Neural cell (in vitro differentiated cells): Measurements from ENCODE around the gene S100A5. TPM values are rescaled to one million over a fixed set of nuclear protein-coding genes. Genes with fewer than 3 reads are reported as not detected.
"Not testable (repeated sequence)": the region's sequence is repeated elsewhere in the genome, so short reads cannot be mapped to it uniquely, and the experiment has no call there.

ENCODE experiments used
- H2AFZ ChIP-seq: fragments of 200-600, 300-800 bp; sonication (generic), shearing (Covaris generic); 2 replicates; pipeline ENCODE4 v1.6.0; 2014; ENCODE audit warnings: low read depth, mild to moderate bottlenecking, antibody characterized with exemption, low read length, moderate library complexity
- H3F3A ChIP-seq: fragments of 200-600 bp; shearing (Covaris generic); 2 replicates; pipeline ENCODE4 v1.6.1; 2016; ENCODE audit warnings: mild to moderate bottlenecking, moderate library complexity, mixed read lengths, antibody characterized with exemption, low read length; ENCODE audit not compliant: insufficient read depth, poor library complexity, severe bottlenecking
- H3K27ac ChIP-seq: fragments of 200-600, 300-800 bp; sonication (generic), shearing (Covaris generic); 2 replicates; pipeline ENCODE4 v1.5.1; 2014; ENCODE audit warnings: mild to moderate bottlenecking, low read length, moderate library complexity
- H3K27me3 ChIP-seq: fragments of 300-800, 200-600 bp; sonication (generic), shearing (Covaris generic); 2 replicates; pipeline ENCODE4 v1.6.0; 2014; ENCODE audit warnings: mild to moderate bottlenecking, low read depth, low read length, moderate library complexity; ENCODE audit not compliant: insufficient read depth
- H3K36me3 ChIP-seq: fragments of 300-800, 200-600 bp; sonication (generic), shearing (Covaris generic); 2 replicates; pipeline ENCODE4 v1.5.1; 2014; ENCODE audit warnings: mild to moderate bottlenecking, antibody characterized with exemption, low read length, moderate library complexity; ENCODE audit not compliant: insufficient read depth
- H3K4me2 ChIP-seq: fragments of 300-800, 200-600 bp; sonication (generic), shearing (Covaris generic); 2 replicates; pipeline ENCODE4 v1.6.0; 2014; ENCODE audit warnings: mild to moderate bottlenecking, low read length
- H3K4me3 ChIP-seq: fragments of 300-800, 200-600 bp; sonication (generic), shearing (Covaris generic); 2 replicates; pipeline ENCODE4 v1.5.1; 2014; ENCODE audit warnings: mild to moderate bottlenecking, low read length, moderate library complexity
- H3K79me2 ChIP-seq: fragments of 200-600 bp; shearing (Covaris generic); replicated peaks from 2 replicates; pipeline ENCODE4 v1.6.0; 2014; ENCODE audit warnings: mild to moderate bottlenecking, low read length, moderate library complexity; ENCODE audit not compliant: insufficient read depth
- H3K9ac ChIP-seq: fragments of 300-800, 200-600 bp; sonication (generic), shearing (Covaris generic); 2 replicates; pipeline ENCODE4 v1.6.1; 2016; ENCODE audit warnings: mild to moderate bottlenecking, low read length, mixed read lengths
- H3K9me2 ChIP-seq: fragments of 200-600 bp; shearing (Covaris generic); 2 replicates; pipeline ENCODE4 v1.6.1; 2016; ENCODE audit warnings: mild to moderate bottlenecking, low read length, mixed read lengths; ENCODE audit not compliant: insufficient read depth
- H3K9me3 ChIP-seq: fragments of 200-600, 300-800 bp; sonication (generic), shearing (Covaris generic); 2 replicates; pipeline ENCODE4 v1.6.1; 2016; ENCODE audit warnings: mild to moderate bottlenecking, mixed run types, low read length, moderate library complexity, mixed read lengths
- H4K20me1 ChIP-seq: fragments of 200-600 bp; shearing (Covaris generic); 2 replicates; pipeline ENCODE4 v1.6.1; 2016; ENCODE audit warnings: mild to moderate bottlenecking, mixed run types; ENCODE audit not compliant: insufficient read depth
- EP300 ChIP-seq: fragments of 450-650 bp; conservative IDR thresholded peaks from 2 replicates; pipeline ENCODE4 v1.6.1; 2014; ENCODE audit warnings: antibody characterized with exemption, mild to moderate bottlenecking, moderate library complexity; ENCODE audit not compliant: poor library complexity, severe bottlenecking
- EZH2 ChIP-seq: fragments of 200-600, 300-800 bp; shearing (Covaris generic), sonication (generic); IDR thresholded peaks from 2 replicates; pipeline ENCODE4 v1.6.1; 2014; ENCODE audit warnings: antibody characterized with exemption, low read length, borderline replicate concordance, mild to moderate bottlenecking; ENCODE audit not compliant: insufficient read depth, poor library complexity, severe bottlenecking
- MXI1 ChIP-seq: fragments of 450-650 bp; conservative IDR thresholded peaks from 2 replicates; pipeline ENCODE4 v1.6.1; 2014; ENCODE audit warnings: antibody characterized with exemption, mild to moderate bottlenecking; ENCODE audit not compliant: poor library complexity, severe bottlenecking
- POLR2AphosphoS5 ChIP-seq: IDR thresholded peaks from 2 replicates; pipeline ENCODE4 v1.6.1; 2012
- RAD21 ChIP-seq: fragments of 450-650 bp; conservative IDR thresholded peaks from 2 replicates; pipeline ENCODE4 v1.6.1; 2014; ENCODE audit warnings: antibody characterized with exemption, mild to moderate bottlenecking, moderate library complexity
- SMC3 ChIP-seq: fragments of 450-650 bp; conservative IDR thresholded peaks from 2 replicates; pipeline ENCODE4 v1.6.1; 2014; ENCODE audit warnings: antibody characterized with exemption, mild to moderate bottlenecking, moderate library complexity; ENCODE audit not compliant: poor library complexity
- TAF1 ChIP-seq: IDR thresholded peaks from 2 replicates; pipeline ENCODE4 v1.6.1; 2012; ENCODE audit warnings: low read depth
- polyA plus RNA-seq: library from polyadenylated mRNA; depleted of rRNA; stranded (reverse); fragments of >200 nt; gene quantifications from 2 replicates; pipeline ENCODE4 v1.2.3, GENCODE V29; 2014
- TF ChIP-seq, protein P1 (sequence below): fragments of 450-650 bp; IDR thresholded peaks from 2 replicates; pipeline ENCODE4 v1.5.1; 2014; ENCODE audit warnings: antibody characterized with exemption, mild to moderate bottlenecking, moderate library complexity; ENCODE audit not compliant: poor library complexity, severe bottlenecking
- TF ChIP-seq, protein P2 (sequence below): IDR thresholded peaks from 2 replicates; pipeline ENCODE4 v1.6.1; 2012; ENCODE audit warnings: borderline replicate concordance

The S100A5 gene
- polyA plus RNA-seq, 1 donor from 2014 or later = not detected

DNA sequence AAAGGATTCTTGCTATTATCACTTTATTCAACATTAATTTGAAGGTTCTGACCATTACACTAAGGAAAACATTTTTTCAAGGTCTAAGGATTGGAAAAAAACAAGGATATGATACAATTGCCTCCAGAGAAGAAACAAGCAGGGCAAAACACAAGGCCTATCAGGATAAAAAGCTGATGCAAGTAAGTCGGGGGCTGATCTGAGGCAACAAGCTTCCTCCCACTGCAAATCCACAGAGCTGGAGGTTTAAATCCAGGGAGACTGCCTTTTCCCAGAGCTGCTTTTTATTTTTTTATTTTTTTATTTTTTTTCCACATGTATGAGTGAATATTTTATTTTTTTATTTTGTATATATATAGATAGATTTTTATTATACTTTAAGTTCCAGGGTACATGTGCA, 44.3 kb upstream of the S100A5 start:
- Histone ChIP-seq H3K9me2 (no peaks in the 10 kb centered on the region), H3F3A (no peaks in the 10 kb centered on the region), H3K36me3 (no peaks in the 10 kb centered on the region), H3K4me2 (no peak overlapping the region), H3K27ac (no peak overlapping the region), H3K9ac (no peak overlapping the region), H3K4me3 (no peak overlapping the region), H3K27me3 (no peaks in the 10 kb centered on the region), H4K20me1 (no peaks in the 10 kb centered on the region), H3K79me2 (no peaks in the 10 kb centered on the region), H3K9me3 (no peaks in the 10 kb centered on the region), H2AFZ (no peak overlapping the region)
- TF ChIP-seq TAF1 (no peak), POLR2AphosphoS5 (no peak), MXI1 (no peak), EZH2 (no peak), EP300 (no peak), SMC3 (no peak), RAD21 (no peak)
- TF ChIP-seq, protein P1, sequence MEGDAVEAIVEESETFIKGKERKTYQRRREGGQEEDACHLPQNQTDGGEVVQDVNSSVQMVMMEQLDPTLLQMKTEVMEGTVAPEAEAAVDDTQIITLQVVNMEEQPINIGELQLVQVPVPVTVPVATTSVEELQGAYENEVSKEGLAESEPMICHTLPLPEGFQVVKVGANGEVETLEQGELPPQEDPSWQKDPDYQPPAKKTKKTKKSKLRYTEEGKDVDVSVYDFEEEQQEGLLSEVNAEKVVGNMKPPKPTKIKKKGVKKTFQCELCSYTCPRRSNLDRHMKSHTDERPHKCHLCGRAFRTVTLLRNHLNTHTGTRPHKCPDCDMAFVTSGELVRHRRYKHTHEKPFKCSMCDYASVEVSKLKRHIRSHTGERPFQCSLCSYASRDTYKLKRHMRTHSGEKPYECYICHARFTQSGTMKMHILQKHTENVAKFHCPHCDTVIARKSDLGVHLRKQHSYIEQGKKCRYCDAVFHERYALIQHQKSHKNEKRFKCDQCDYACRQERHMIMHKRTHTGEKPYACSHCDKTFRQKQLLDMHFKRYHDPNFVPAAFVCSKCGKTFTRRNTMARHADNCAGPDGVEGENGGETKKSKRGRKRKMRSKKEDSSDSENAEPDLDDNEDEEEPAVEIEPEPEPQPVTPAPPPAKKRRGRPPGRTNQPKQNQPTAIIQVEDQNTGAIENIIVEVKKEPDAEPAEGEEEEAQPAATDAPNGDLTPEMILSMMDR = no peak
- TF ChIP-seq, protein P2, sequence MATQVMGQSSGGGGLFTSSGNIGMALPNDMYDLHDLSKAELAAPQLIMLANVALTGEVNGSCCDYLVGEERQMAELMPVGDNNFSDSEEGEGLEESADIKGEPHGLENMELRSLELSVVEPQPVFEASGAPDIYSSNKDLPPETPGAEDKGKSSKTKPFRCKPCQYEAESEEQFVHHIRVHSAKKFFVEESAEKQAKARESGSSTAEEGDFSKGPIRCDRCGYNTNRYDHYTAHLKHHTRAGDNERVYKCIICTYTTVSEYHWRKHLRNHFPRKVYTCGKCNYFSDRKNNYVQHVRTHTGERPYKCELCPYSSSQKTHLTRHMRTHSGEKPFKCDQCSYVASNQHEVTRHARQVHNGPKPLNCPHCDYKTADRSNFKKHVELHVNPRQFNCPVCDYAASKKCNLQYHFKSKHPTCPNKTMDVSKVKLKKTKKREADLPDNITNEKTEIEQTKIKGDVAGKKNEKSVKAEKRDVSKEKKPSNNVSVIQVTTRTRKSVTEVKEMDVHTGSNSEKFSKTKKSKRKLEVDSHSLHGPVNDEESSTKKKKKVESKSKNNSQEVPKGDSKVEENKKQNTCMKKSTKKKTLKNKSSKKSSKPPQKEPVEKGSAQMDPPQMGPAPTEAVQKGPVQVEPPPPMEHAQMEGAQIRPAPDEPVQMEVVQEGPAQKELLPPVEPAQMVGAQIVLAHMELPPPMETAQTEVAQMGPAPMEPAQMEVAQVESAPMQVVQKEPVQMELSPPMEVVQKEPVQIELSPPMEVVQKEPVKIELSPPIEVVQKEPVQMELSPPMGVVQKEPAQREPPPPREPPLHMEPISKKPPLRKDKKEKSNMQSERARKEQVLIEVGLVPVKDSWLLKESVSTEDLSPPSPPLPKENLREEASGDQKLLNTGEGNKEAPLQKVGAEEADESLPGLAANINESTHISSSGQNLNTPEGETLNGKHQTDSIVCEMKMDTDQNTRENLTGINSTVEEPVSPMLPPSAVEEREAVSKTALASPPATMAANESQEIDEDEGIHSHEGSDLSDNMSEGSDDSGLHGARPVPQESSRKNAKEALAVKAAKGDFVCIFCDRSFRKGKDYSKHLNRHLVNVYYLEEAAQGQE = no peak

DNA sequence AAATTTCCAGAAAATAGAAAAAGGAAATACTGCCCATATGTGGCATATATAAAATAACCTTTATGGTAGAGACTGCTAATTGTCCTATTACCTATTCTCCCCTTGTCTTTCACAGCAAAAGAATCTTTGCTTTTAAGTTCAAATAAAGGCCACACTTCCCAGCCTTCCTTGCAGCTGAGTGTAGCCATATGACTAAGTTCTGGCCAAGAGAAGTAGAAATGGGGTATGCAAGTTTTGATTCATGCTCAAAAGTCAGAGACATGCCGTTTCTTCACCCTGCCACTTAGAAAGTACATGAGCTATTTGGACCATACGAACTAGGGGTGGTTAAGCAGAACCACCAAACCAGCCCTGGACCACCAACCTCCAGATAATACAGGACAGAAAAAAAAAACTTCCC, 43.2 kb upstream of the S100A5 start:
- Histone ChIP-seq H3K27ac (no peak overlapping the region), H3K27me3 (no peaks in the 10 kb centered on the region), H4K20me1 (no peaks in the 10 kb centered on the region), H3K4me3 (no peak overlapping the region), H3K79me2 (no peaks in the 10 kb centered on the region), H3K9me3 (no peaks in the 10 kb centered on the region), H3K4me2 (no peak overlapping the region), H3F3A (no peaks in the 10 kb centered on the region), H2AFZ (no peak overlapping the region), H3K9ac (no peak overlapping the region), H3K36me3 (no peaks in the 10 kb centered on the region), H3K9me2 (no peaks in the 10 kb centered on the region)
- TF ChIP-seq, protein P1 = no peak
- TF ChIP-seq SMC3 = no peak
- TF ChIP-seq EP300 = no peak
- no peak for TF ChIP-seq MXI1

DNA sequence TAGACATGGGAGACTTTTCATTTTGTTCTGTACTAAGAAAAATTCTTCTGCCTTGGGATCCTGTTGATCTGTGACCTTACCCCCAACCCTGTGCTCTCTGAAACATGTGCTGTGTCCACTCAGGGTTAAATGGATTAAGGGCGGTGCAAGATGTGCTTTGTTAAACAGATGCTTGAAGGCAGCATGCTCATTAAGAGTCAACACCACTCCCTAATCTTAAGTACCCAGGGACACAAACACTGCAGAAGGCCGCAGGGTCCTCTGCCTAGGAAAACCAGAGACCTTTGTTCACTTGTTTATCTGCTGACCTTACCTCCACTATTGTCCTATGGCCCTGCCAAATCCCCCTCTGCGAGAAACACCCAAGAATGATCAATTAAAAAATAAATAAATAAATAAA, 42.8 kb upstream of the S100A5 start:
- not testable (repeated sequence) for H3K27ac ChIP-seq, H2AFZ ChIP-seq, H3K36me3 ChIP-seq, H3K9me3 ChIP-seq, H3K4me2 ChIP-seq, H3F3A ChIP-seq, H3K79me2 ChIP-seq, H3K9me2 ChIP-seq, H3K27me3 ChIP-seq, H4K20me1 ChIP-seq, H3K9ac ChIP-seq, H3K4me3 ChIP-seq

DNA sequence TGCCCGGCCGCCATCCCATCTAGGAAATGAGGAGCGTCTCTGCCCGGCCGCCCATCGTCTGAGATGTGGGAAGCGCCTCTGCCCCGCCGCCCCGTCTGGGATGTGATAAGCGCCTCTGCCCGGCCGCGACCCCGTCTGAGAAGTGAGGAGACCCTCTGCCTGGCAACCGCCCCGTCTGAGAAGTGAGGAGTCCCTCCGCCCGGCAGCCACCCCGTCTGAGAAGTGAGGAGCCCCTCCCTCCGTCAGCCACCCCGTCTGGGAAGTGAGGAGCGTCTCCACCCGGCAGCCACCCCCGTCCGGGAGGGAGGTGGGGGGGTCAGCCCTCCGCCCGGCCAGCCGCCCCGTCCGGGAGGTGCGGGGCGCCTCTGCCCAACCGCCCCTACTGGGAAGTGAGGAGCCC, 42.1 kb upstream of the S100A5 start:
- not testable (repeated sequence) for H3F3A ChIP-seq, H3K36me3 ChIP-seq, H3K9me3 ChIP-seq, H3K27me3 ChIP-seq, H3K4me3 ChIP-seq, H3K9ac ChIP-seq, H3K79me2 ChIP-seq, H4K20me1 ChIP-seq, H3K9me2 ChIP-seq, H3K4me2 ChIP-seq, H3K27ac ChIP-seq, H2AFZ ChIP-seq
